Measurements from ENCODE around the gene SEPTIN1. TPM values are rescaled to one million over a fixed set of nuclear protein-coding genes. Genes with fewer than 3 reads are reported as not detected.

SEPTIN1 gene
- total and polyA plus RNA-seq, 7 donors: 0.22 to 1.8 (median 0.51) TPM

- peak overlapping the region; percentile 87 for H3K27ac ChIP-seq
- no peak for TF ChIP-seq CTCF (IDR thresholded peaks at IDR 0.05)
- H3K9me3 ChIP-seq: no peaks in the 10 kb centered on the region
- H3K4me1 ChIP-seq: peaks cover 15% of the 10 kb centered on the region
- no peaks in the 10 kb centered on the region for H3K27me3 ChIP-seq (ENCODE audit: insufficient read depth in 3 of 3, low read length in 2 of 3)
- intact Hi-C loops (cut with DNase I): loop anchor here in 1 of 2 donors (2.0 kb wide), 1 partner anchor 16 kb away; no protein-coding TSS in a partner anchor
- DNase-seq (no peak), ATAC-seq (peak; percentile 15 to 53 (median 21))
- H3K4me3 ChIP-seq: peak overlapping the region; percentile 91
- 4 to 8% (median 5%) methylated on average over 31 of the region's 31 CpGs for WGBS, 3 donors
- H3K36me3 ChIP-seq (ENCODE audit: insufficient read depth in 1 of 2, low read depth in 1 of 2): peaks cover 0 to 13% of the 10 kb centered on the region in 2 donors
Measured at GRCh38 chr16:30394592-30395154, 12.3 kb upstream of the SEPTIN1 start.

- Histone ChIP-seq H3K27ac (no peak overlapping the region), H3K9me3 (no peaks in the 10 kb centered on the region), H3K4me3 (no peak overlapping the region), H3K27me3 (ENCODE audit: insufficient read depth in 3 of 3, low read length in 2 of 3) (no peaks in the 10 kb centered on the region), H3K4me1 (peaks cover 6% of the 10 kb centered on the region), H3K36me3 (ENCODE audit: insufficient read depth in 1 of 2, low read depth in 1 of 2) (no peaks in the 10 kb centered on the region)
- ATAC-seq (no peak), DNase-seq (no peak)
- no peak for TF ChIP-seq CTCF (IDR thresholded peaks at IDR 0.05)
- 27 to 35% (median 33%) methylated on average over 2 of the region's 2 CpGs for WGBS, 3 donors
- intact Hi-C loops (cut with DNase I): no loop called here
Measured at GRCh38 chr16:30383521-30383920, 1.2 kb upstream of the SEPTIN1 start.

DNA sequence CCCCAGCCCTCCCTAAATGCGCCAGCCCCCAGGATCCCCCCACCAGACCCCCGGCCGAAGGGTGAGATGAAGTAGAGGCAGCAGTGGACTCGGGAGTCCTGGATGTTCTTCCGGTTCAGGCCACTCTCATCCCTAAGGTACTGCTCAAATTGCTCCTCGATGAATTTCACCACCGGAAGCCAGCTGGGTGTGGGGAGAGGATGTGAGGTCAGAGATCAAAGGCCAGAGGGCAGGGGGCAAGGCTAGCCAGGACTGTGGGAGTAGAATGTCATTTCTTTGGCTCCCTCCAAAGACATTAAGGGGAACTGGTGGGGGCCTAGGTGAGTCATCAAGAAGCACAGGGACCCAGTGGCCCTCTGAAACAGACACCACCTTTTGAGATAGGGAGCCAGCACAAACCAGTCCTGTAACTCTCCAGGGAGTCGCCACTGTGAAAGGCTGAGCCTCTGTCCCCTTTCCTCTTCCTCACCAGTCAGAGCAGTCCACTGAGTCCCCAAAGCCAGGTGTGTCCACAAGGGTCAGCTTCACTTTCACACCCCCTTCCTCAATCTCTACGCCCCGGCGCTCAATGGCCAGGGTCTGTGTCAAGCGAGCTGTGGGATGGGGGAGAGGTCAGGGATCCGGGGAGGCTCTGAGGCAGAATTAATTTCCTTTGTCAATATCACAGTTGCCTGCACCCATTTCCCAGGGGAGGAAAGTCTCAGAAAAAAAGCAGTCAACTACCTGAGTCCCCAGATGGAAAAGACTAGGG lies 895 bp downstream of the SEPTIN1 start:
- Histone ChIP-seq H3K27me3 (ENCODE audit: insufficient read depth in 3 of 3, low read length in 2 of 3) (no peaks in the 10 kb centered on the region), H3K36me3 (ENCODE audit: insufficient read depth in 1 of 2, low read depth in 1 of 2) (peaks cover 0 to under 1% of the 10 kb centered on the region in 2 donors), H3K4me3 (no peak overlapping the region), H3K27ac (peak overlapping the region; percentile 32), H3K4me1 (peaks cover 18% of the 10 kb centered on the region), H3K9me3 (no peaks in the 10 kb centered on the region)
- DNase-seq: no peak
- intact Hi-C loops (cut with DNase I): no loop called here
- no peak for ATAC-seq
- no peak for TF ChIP-seq CTCF (IDR thresholded peaks at IDR 0.05)
- WGBS, 3 donors: 59 to 68% (median 67%) methylated on average over 13 of the region's 13 CpGs

DNA sequence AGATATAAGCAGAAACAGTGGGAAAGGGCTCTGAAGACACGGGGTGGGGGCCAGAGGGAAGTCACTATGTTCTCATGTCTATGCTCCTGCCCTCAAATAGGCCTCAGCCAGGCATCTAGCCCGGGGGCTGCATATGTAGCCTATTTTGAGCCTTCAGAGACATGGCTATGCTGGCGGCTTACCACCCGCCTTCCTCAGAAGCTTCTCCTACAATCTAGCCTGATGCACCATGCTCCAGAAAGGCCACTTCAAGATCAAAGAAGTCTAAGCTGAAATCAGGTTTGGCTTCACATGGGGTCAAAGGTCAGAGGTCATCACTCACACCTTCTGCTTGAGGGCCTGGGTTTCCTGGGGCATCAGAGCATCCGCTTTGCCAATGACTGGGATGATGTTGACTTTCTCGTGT lies 1.6 kb downstream of the SEPTIN1 start:
- no peak overlapping the region for H3K4me3 ChIP-seq
- 38 to 69% (median 59%) methylated on average over 6 of the region's 6 CpGs for WGBS, 3 donors
- ATAC-seq (no peak), DNase-seq (peak in 1 of 2 donors; percentile 70)
- H3K4me1 ChIP-seq: peaks cover 20% of the 10 kb centered on the region
- H3K9me3 ChIP-seq: no peaks in the 10 kb centered on the region
- intact Hi-C loops (cut with DNase I): no loop called here
- H3K27me3 ChIP-seq (ENCODE audit: insufficient read depth in 3 of 3, low read length in 2 of 3): no peaks in the 10 kb centered on the region
- H3K27ac ChIP-seq: peak overlapping the region; percentile 32
- peaks cover 0 to 5% of the 10 kb centered on the region in 2 donors for H3K36me3 ChIP-seq (ENCODE audit: insufficient read depth in 1 of 2, low read depth in 1 of 2)
- TF ChIP-seq CTCF (IDR thresholded peaks at IDR 0.05): no peak
